H54 (cell line): ENCODE results near the gene SELENON.

Source experiments
- DNase-seq: peaks from one replicate; pipeline ENCODE4 v3.0.0; 2011; ENCODE audit warnings: low spot score, mixed read lengths; ENCODE audit not compliant: insufficient read length
- FAIRE-seq: peaks from 3 replicates; lab custom pipeline; 2011; peaks lifted over from hg19 to GRCh38; lab: Jason Lieb, UNC
- POLR2A ChIP-seq: IDR thresholded peaks from 2 replicates; pipeline ENCODE4 v1.6.1; 2011; ENCODE audit warnings: low read depth, mild to moderate bottlenecking, low read length

Gene SELENON

GRCh38 chr1:25774921-25775771 is 24.8 kb upstream of the SELENON start:
- FAIRE-seq (no peak), DNase-seq (no peak)
- TF ChIP-seq POLR2A: no peak

- no peak for TF ChIP-seq POLR2A
- FAIRE-seq (no peak), DNase-seq (no peak)
These were observed 20.6 kb upstream of the SELENON start for GRCh38 chr1:25779388-25779787.

- no peak for FAIRE-seq
- DNase-seq: no peak
- no peak for TF ChIP-seq POLR2A
These were observed 20.1 kb upstream of the SELENON start for GRCh38 chr1:25779894-25780293.

GRCh38 chr1:25780318-25781129 is 19.5 kb upstream of the SELENON start:
- no peak for FAIRE-seq
- no peak for DNase-seq
- TF ChIP-seq POLR2A: no peak

- no peak for DNase-seq
- no peak for FAIRE-seq
- no peak for TF ChIP-seq POLR2A
These were observed 18.9 kb upstream of the SELENON start for GRCh38 chr1:25781130-25781433.

GRCh38 chr1:25782608-25783201 is 17.3 kb upstream of the SELENON start:
- no peak for FAIRE-seq
- DNase-seq: no peak
- no peak for TF ChIP-seq POLR2A

GRCh38 chr1:25784575-25785051 is 15.4 kb upstream of the SELENON start:
- FAIRE-seq (no peak), DNase-seq (no peak)
- no peak for TF ChIP-seq POLR2A

GRCh38 chr1:25785333-25786067 is 14.5 kb upstream of the SELENON start:
- TF ChIP-seq POLR2A: no peak
- FAIRE-seq: no peak
- no peak for DNase-seq

GRCh38 chr1:25786887-25787759 is 12.9 kb upstream of the SELENON start:
- FAIRE-seq (no peak), DNase-seq (no peak)
- no peak for TF ChIP-seq POLR2A

GRCh38 chr1:25787760-25788166 is 12.2 kb upstream of the SELENON start:
- FAIRE-seq: no peak
- no peak for DNase-seq
- no peak for TF ChIP-seq POLR2A

GRCh38 chr1:25790472-25790871 is 9.5 kb upstream of the SELENON start:
- FAIRE-seq: no peak
- TF ChIP-seq POLR2A: no peak
- no peak for DNase-seq

GRCh38 chr1:25792115-25792514 is 7.9 kb upstream of the SELENON start:
- TF ChIP-seq POLR2A: no peak
- FAIRE-seq (no peak), DNase-seq (no peak)
